GM12892 (cell line): ENCODE data around the gene PARP3.
"Not testable (repeated sequence)": the region's sequence is repeated elsewhere in the genome, so short reads cannot be mapped to it uniquely, and the experiment has no call there.

Source experiments
- POLR2A ChIP-seq: IDR thresholded peaks from 2 replicates; pipeline ENCODE4 v1.6.1; 2011; ENCODE audit warnings: low read depth, low read length, control low read depth
- POLR2AphosphoS5 ChIP-seq: IDR thresholded peaks from 2 replicates; pipeline ENCODE4 v1.6.1; 2011; ENCODE audit warnings: low read depth, low read length, control low read depth
- TAF1 ChIP-seq: IDR thresholded peaks from 2 replicates; pipeline ENCODE4 v1.6.1; 2011; ENCODE audit warnings: low read depth, mild to moderate bottlenecking, control low read depth, low read length, borderline replicate concordance

DNA sequence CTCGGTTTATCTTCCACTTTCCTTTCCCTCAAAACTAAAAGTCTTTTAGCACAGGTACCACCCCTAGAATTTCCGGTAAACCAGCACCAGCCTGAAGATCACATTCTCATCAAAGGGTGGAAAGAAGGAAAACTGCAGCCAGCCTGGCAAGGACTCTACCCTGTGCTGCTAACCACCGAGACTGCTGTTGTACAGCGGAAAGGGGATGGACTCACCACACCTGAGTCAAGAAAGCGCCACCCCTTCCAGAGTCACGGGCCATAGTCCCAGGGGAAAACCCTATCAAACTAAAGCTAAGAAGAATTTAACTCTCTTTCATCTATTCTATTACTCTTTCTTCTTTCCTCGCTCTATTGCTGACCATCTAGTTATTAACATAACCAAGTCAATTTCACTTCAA, 42.1 kb upstream of the PARP3 start:
- not testable (repeated sequence) for TF ChIP-seq TAF1, POLR2A, POLR2AphosphoS5
